IMR-90 (cell line): ENCODE data around the gene ABCD1. TPM values are rescaled to one million over a fixed set of nuclear protein-coding genes. Genes with fewer than 3 reads are reported as not detected.

Experiments
- ATAC-seq: fragments of 200-7000 bp; cut with Tn5 transposase; 2 replicates; pipeline ENCODE4 v1.9.1; 2020; ENCODE audit warnings: low read depth, mild to moderate bottlenecking, moderate library complexity
- BruUV-seq: library from RNA; stranded (reverse); fragments of 400-500 nt; replicated peaks from 2 replicates; lab custom pipeline; 2021; lab: Mats Ljungman, UMichigan
- CTCF ChIA-PET: fragments of 300-600 bp; formaldehyde crosslinking; extraction: SDS; loops from one replicate; lab custom pipeline; 2021; ENCODE audit warnings: antibody characterized with exemption; lab: Yijun Ruan, JAX
- POLR2A ChIA-PET: fragments of 300-600 bp; sonication (Branson Sonifier 250); formaldehyde crosslinking; loops from one replicate; lab custom pipeline; 2022; ENCODE audit warnings: antibody characterized with exemption; ENCODE audit not compliant: unreplicated experiment; lab: Charles Lee
- DNase-seq: peaks from one replicate; pipeline ENCODE4 v3.0.0; 2013
- H2AFZ ChIP-seq: replicated peaks from 2 replicates; pipeline ENCODE3; 2013; ENCODE audit warnings: low read length, mild to moderate bottlenecking; ENCODE audit not compliant: poor library complexity
- H2AK5ac ChIP-seq: 2 replicates; pipeline ENCODE4 v1.6.1; 2013; ENCODE audit warnings: low read depth, low read length, inconsistent platforms
- H2AK9ac ChIP-seq: replicated peaks from 2 replicates; pipeline ENCODE3; 2013; ENCODE audit warnings: mild to moderate bottlenecking, low read depth, low read length, moderate library complexity; ENCODE audit not compliant: poor library complexity
- H2BK120ac ChIP-seq: 2 replicates; pipeline ENCODE4 v1.6.1; 2013; ENCODE audit warnings: low read depth, low read length, inconsistent platforms
- H2BK15ac ChIP-seq: 3 replicates; pipeline ENCODE4 v1.6.1; 2013; ENCODE audit warnings: low read depth, low read length, inconsistent platforms
- H2BK20ac ChIP-seq: 2 replicates; pipeline ENCODE4 v1.6.1; 2013; ENCODE audit warnings: low read depth, mild to moderate bottlenecking, inconsistent platforms, low read length, moderate library complexity
- H2BK5ac ChIP-seq: 2 replicates; pipeline ENCODE4 v1.6.1; 2013; ENCODE audit warnings: mild to moderate bottlenecking, low read depth, low read length, inconsistent platforms; ENCODE audit not compliant: poor library complexity, severe bottlenecking
- H3K14ac ChIP-seq: replicated peaks from 2 replicates; pipeline ENCODE4 v1.6.1; 2013; ENCODE audit warnings: low read depth, low read length, inconsistent platforms
- H3K18ac ChIP-seq: 2 replicates; pipeline ENCODE4 v1.6.1; 2013; ENCODE audit warnings: low read depth, low read length, control low read depth
- H3K23ac ChIP-seq: 2 replicates; pipeline ENCODE4 v1.6.1; 2013; ENCODE audit warnings: low read depth, low read length, inconsistent platforms
- H3K27ac ChIP-seq: 2 replicates; pipeline ENCODE4 v1.5.1; 2013; ENCODE audit warnings: mild to moderate bottlenecking, control low read depth, low read length; ENCODE audit not compliant: insufficient read depth
- H3K27me3 ChIP-seq: 2 replicates; pipeline ENCODE4 v1.6.1; 2013; ENCODE audit warnings: low read length; ENCODE audit not compliant: control insufficient read depth, insufficient read depth
- H3K36me3 ChIP-seq: 2 replicates; pipeline ENCODE4 v1.6.1; 2013; ENCODE audit warnings: low read length, mixed read lengths; ENCODE audit not compliant: control insufficient read depth, insufficient read depth
- H3K4ac ChIP-seq: 2 replicates; pipeline ENCODE4 v1.6.1; 2013; ENCODE audit warnings: low read depth, low read length, inconsistent platforms
- H3K4me1 ChIP-seq: 2 replicates; pipeline ENCODE4 v1.6.1; 2013; ENCODE audit warnings: low read length, mixed read lengths; ENCODE audit not compliant: control insufficient read depth, insufficient read depth
- H3K4me2 ChIP-seq: 2 replicates; pipeline ENCODE4 v1.6.1; 2013; ENCODE audit warnings: low read depth, mild to moderate bottlenecking, control low read depth, low read length, moderate library complexity
- H3K4me3 ChIP-seq: 2 replicates; pipeline ENCODE4 v1.5.1; 2013; ENCODE audit warnings: low read depth, mild to moderate bottlenecking, control low read depth, low read length, moderate library complexity; ENCODE audit not compliant: insufficient read depth
- H3K56ac ChIP-seq: 2 replicates; pipeline ENCODE4 v1.6.1; 2013; ENCODE audit warnings: low read length, inconsistent platforms; ENCODE audit not compliant: insufficient read depth; ENCODE audit errors: extremely low read depth
- H3K79me1 ChIP-seq, 2 experiments: 2 replicates each; pipeline ENCODE4 v1.6.1; 2013; ENCODE audit warnings: low read length in 2 of 2, inconsistent platforms in 1 of 2, low read depth in 1 of 2
- H3K9ac ChIP-seq: 2 replicates; pipeline ENCODE4 v1.6.1; 2013; ENCODE audit warnings: low read depth, low read length, control low read depth
- H3K9me1 ChIP-seq: 2 replicates; pipeline ENCODE4 v1.6.1; 2013; ENCODE audit warnings: low read length, inconsistent platforms; ENCODE audit not compliant: insufficient read depth
- H3K9me3 ChIP-seq: 2 replicates; pipeline ENCODE4 v1.6.1; 2013; ENCODE audit warnings: low read length; ENCODE audit not compliant: control insufficient read depth, insufficient read depth
- H4K20me1 ChIP-seq: 2 replicates; pipeline ENCODE4 v1.6.1; 2013; ENCODE audit warnings: low read length, inconsistent platforms; ENCODE audit not compliant: insufficient read depth
- H4K5ac ChIP-seq: 2 replicates; pipeline ENCODE4 v1.6.1; 2013; ENCODE audit warnings: mild to moderate bottlenecking, low read depth, low read length, control low read depth
- H4K8ac ChIP-seq, 2 experiments: 2 replicates each; pipeline ENCODE4 v1.6.1; 2013; ENCODE audit warnings: low read depth in 2 of 2, low read length in 2 of 2, control low read depth in 1 of 2, inconsistent platforms in 1 of 2
- H4K91ac ChIP-seq: 2 replicates; pipeline ENCODE4 v1.6.1; 2013; ENCODE audit warnings: low read depth, low read length, inconsistent platforms; ENCODE audit not compliant: insufficient read depth
- BHLHE40 ChIP-seq: fragments of 150-350 bp; IDR thresholded peaks from 2 replicates; pipeline ENCODE4 v1.6.1; 2016; ENCODE audit warnings: mild to moderate bottlenecking, low read depth, low read length
- CEBPB ChIP-seq: IDR thresholded peaks from 2 replicates; pipeline ENCODE4 v1.6.1; 2012; ENCODE audit warnings: low read depth, low read length, improper control_type of control experiment
- CHD1 ChIP-seq: IDR thresholded peaks from 2 replicates; pipeline ENCODE4 v1.6.1; 2012; ENCODE audit warnings: low read depth, low read length, improper control_type of control experiment
- CTCF ChIP-seq: conservative IDR thresholded peaks from 2 replicates; pipeline ENCODE4 v1.5.1; 2012; ENCODE audit warnings: mild to moderate bottlenecking, low read depth, low read length, improper control_type of control experiment
- ELK1 ChIP-seq: fragments of 150-350 bp; IDR thresholded peaks from 2 replicates; pipeline ENCODE4 v1.6.1; 2016; ENCODE audit warnings: low read depth, mild to moderate bottlenecking, low read length, moderate library complexity, borderline replicate concordance
- FOS ChIP-seq: fragments of 150-350 bp; IDR thresholded peaks from 2 replicates; pipeline ENCODE4 v1.6.1; 2016; ENCODE audit warnings: low read depth, low read length
- MAFK ChIP-seq: IDR thresholded peaks from 2 replicates; pipeline ENCODE4 v1.6.1; 2012; ENCODE audit warnings: low read depth, low read length, improper control_type of control experiment
- MAZ ChIP-seq: IDR thresholded peaks from 2 replicates; pipeline ENCODE4 v1.6.1; 2012; ENCODE audit warnings: low read depth, mild to moderate bottlenecking, low read length, improper control_type of control experiment, moderate library complexity, borderline replicate concordance
- MXI1 ChIP-seq: IDR thresholded peaks from 2 replicates; pipeline ENCODE4 v1.6.1; 2012; ENCODE audit warnings: low read depth, mild to moderate bottlenecking, low read length, moderate library complexity, borderline replicate concordance
- NFE2L2 ChIP-seq: fragments of 150-350 bp; IDR thresholded peaks from 2 replicates; pipeline ENCODE4 v1.6.1; 2016; ENCODE audit warnings: low read depth, mild to moderate bottlenecking, low read length
- POLR2A ChIP-seq: IDR thresholded peaks from 2 replicates; pipeline ENCODE4 v1.6.1; 2012; ENCODE audit warnings: mild to moderate bottlenecking, low read depth, low read length
- RAD21 ChIP-seq: IDR thresholded peaks from 2 replicates; pipeline ENCODE4 v1.6.1; 2012; ENCODE audit warnings: low read length, improper control_type of control experiment
- RCOR1 ChIP-seq: IDR thresholded peaks from 2 replicates; pipeline ENCODE4 v1.6.1; 2012; ENCODE audit warnings: mild to moderate bottlenecking, low read length, improper control_type of control experiment; ENCODE audit not compliant: insufficient replicate concordance
- RFX5 ChIP-seq: IDR thresholded peaks from 2 replicates; pipeline ENCODE4 v1.8.0; 2012; ENCODE audit warnings: low read depth, mild to moderate bottlenecking, low read length, moderate library complexity
- SMC3 ChIP-seq: fragments of 150-350 bp; IDR thresholded peaks from 2 replicates; pipeline ENCODE4 v1.6.1; 2016; ENCODE audit warnings: low read depth, mild to moderate bottlenecking, antibody characterized with exemption, low read length, moderate library complexity
- USF2 ChIP-seq: fragments of 150-350 bp; IDR thresholded peaks from 2 replicates; pipeline ENCODE4 v1.6.1; 2017; ENCODE audit warnings: mild to moderate bottlenecking, antibody characterized with exemption, low read length, low read depth
- WGBS, 2 experiments: methylation state at CpG; one replicate each; pipeline versions ENCODE4 v1.1.5 to v1.1.7; 2013; ENCODE audit warnings: missing lambda C conversion rate in 2 of 2; ENCODE audit not compliant: insufficient read length in 1 of 2; ENCODE audit errors: extremely low coverage in 2 of 2; 5-methylcytosine and 5-hydroxymethylcytosine counted together
- dilution Hi-C: fragments of 300-500 bp; cut with HindIII; formaldehyde crosslinking; loops from one replicate; pipeline ENCODE4 v1.14.3; 2018; ENCODE audit warnings: low sequenced_read_pairs; ENCODE audit not compliant: unreplicated experiment
- in situ Hi-C: fragments of 300-500 bp; cut with MboI; formaldehyde crosslinking; loops from 3 replicates; pipeline ENCODE4 v1.14.3; 2019; ENCODE audit warnings: low sequenced_read_pairs, inconsistent platforms, mixed read lengths
- intact Hi-C: fragments of 100-400 bp; cut with micrococcal nuclease; formaldehyde crosslinking; loops from 2 replicates; pipeline ENCODE4 v1.10.0; 2022
- polyA plus RNA-seq, 3 experiments: library from polyadenylated mRNA; depleted of rRNA; stranded (reverse); fragments of >200 nt; gene quantifications; 2 replicates each; pipeline ENCODE4 v1.2.3, GENCODE V29; 2012; ENCODE audit warnings: low replicate concordance in 1 of 3
- total RNA-seq: library from RNA; depleted of rRNA; stranded (reverse); fragments of >200 nt; gene quantifications from 2 replicates; pipeline ENCODE4 v1.2.3, GENCODE V29; 2012

The ABCD1 gene
- total and polyA plus RNA-seq, 2 of the 4 experiments (the other 2 are of a cell fraction), result 4.3 to 7.0 TPM

GRCh38 chrX:153684467-153685155 is 40.0 kb upstream of the ABCD1 start:
- Histone ChIP-seq H3K56ac (no peak overlapping the region), H3K23ac (no peak overlapping the region), H3K9ac (no peak overlapping the region), H4K20me1 (peaks cover 3% of the 10 kb centered on the region), H3K9me3 (peaks cover 8% of the 10 kb centered on the region; the same call in 1 of the 2 replicates), H3K9me1 (0 out of 2 replicates have a peak, but pooled peaks cover 1% of the 10 kb centered on the region), H2AK5ac (no peak overlapping the region), H3K36me3 (no peaks in the 10 kb centered on the region), H3K27ac (no peak overlapping the region), H3K4me1 (peaks cover under 1% of the 10 kb centered on the region), H3K27me3 (peaks cover 3% of the 10 kb centered on the region; the same call in 1 of the 2 replicates), H3K14ac (no peak overlapping the region), H3K18ac (no peak overlapping the region), H2AK9ac (no peak overlapping the region), H3K79me1 (0 out of 4 replicates have a peak, but pooled peaks cover 0 to 2% of the 10 kb centered on the region in 2 experiments), H3K4me2 (no peak overlapping the region), H3K4ac (no peak overlapping the region), H2BK20ac (no peak overlapping the region), H4K8ac (no peak overlapping the region), H4K91ac (no peak overlapping the region), H4K5ac (no peak overlapping the region), H2BK15ac (no peak overlapping the region), H3K4me3 (no peak overlapping the region), H2BK120ac (no peak overlapping the region), H2AFZ (no peak overlapping the region), H2BK5ac (no peak overlapping the region)
- TF ChIP-seq POLR2A (no peak), CTCF (no peak), FOS (no peak), ELK1 (no peak), NFE2L2 (no peak), MAFK (no peak), RCOR1 (no peak), CHD1 (no peak), MAZ (no peak), CEBPB (no peak), SMC3 (no peak), MXI1 (no peak), RAD21 (no peak), BHLHE40 (no peak), RFX5 (no peak), USF2 (no peak)
- BruUV-seq, result no TSS peak
- CTCF ChIA-PET, result no interaction called here
- dilution Hi-C loops (no loop called here), in situ Hi-C loops (no loop called here), intact Hi-C loops (no loop called here)
- DNase-seq, result no peak
- no peak for ATAC-seq
- POLR2A ChIA-PET, result no interaction called here
- WGBS, 2 experiments, result 70% methylated on average over 2 of the region's 21 CpGs; no CpG with 5 or more reads in 1 of the 2 experiments
